Stimulated activated CD4-positive, alpha-beta T cell treated with anti-CD3 and anti-CD28 coated beads, TNF-alpha, amount 100 ng/mL, for 48 hours (primary cell): ENCODE results near the gene CSN1S1.
"Not testable (repeated sequence)": the region's sequence is repeated elsewhere in the genome, so short reads cannot be mapped to it uniquely, and the experiment has no call there.

Experiments used
- DNase-seq, 3 donors: peaks; one replicate each; pipeline ENCODE4 v3.0.0-alpha.2; 2020; ENCODE audit warnings: low read depth in 3 of 3

CSN1S1 gene, protein sequence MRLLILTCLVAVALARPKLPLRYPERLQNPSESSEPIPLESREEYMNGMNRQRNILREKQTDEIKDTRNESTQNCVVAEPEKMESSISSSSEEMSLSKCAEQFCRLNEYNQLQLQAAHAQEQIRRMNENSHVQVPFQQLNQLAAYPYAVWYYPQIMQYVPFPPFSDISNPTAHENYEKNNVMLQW

DNA sequence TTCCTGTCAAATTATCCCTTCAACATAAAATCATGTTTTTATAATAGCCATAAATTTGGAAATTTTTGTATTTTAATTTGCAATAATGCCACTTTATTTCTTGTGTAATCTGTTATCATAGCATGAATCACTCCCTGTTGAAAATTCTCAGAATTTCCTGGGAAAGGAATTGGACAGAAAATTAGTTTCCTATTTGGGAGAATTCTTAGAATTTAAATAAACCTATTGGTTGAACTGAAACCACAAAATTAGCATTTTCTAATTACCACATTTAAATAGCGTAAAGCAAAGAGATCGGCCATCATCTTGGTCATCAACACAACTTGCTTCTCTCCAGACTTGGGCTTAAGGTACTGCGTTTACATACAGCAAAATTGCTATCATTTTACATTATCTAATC is at the start of gene CSN1S1:
CSN1S1 (plus strand) TSS at position 301 of the 400 bp plus-strand sequence. CDS start 1,488 bp downstream, outside the sequence.
- no peak for DNase-seq

DNA sequence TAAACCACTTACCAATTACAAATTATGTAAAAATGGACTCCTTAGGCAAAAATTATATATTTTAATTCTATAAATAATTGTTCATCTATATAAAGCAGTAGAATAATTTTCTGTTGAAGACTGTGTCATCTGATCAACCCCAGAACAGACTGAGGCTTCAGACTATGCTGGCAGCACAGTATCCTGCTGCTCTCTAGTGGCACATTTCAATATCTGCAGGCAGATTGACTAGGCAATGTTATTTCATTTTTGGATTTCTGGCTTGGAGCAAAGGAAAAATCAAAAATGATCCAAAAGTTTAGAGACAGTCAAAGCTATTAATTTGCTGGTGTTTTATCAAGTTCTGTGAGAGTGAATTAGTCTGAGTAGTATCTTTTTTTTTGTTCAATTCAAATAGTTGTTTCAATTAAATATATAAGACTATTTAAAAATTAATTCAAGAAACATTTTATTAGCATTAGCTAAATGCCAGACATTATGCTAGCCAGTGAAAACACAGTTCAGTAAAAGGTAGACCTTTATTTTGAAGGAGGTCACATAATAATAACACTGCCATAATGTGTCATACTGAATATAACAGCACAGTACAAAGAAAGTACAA is 49.6 kb upstream of the CSN1S1 start:
- peak in 2 of 3 donors; percentile 3 to 4 for DNase-seq

DNA sequence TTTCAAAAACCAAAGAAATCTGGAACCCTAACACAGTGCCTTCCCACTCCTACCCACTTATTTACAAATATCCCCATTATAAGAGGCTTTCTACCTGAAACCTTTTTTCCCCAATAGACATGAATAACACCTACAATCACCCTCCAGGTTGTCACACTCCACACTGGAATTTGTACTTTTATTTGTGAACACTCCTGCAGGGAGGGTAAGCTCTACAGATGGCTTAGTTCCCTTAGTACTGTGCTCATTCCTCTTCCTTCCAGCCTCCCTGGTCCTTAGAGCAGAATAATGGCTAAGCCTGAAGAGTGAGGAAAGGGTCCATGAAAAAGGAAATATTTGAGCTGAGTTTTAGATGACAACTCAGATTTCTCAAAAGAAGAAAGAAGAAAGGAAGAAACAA is 48.7 kb upstream of the CSN1S1 start:
- no peak for DNase-seq

DNA sequence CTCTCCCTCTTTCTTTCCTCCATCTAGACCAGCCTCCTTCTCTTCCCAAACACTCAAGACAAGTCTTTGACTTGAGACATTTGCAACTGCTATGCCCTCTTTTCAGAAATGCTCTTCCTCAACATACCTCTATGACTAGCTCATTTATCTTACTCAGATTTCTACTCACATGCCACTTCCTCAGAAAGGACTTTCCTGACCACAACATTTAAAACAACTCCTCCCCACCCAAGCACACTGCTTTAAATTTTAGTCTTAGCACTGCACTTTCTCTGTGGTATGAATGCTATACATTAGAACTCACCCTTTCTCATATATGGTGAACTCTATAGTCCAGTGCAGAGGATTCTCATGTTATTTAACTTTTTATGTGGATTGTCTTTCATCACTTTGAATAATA is 42.5 kb upstream of the CSN1S1 start:
- no peak for DNase-seq

DNA sequence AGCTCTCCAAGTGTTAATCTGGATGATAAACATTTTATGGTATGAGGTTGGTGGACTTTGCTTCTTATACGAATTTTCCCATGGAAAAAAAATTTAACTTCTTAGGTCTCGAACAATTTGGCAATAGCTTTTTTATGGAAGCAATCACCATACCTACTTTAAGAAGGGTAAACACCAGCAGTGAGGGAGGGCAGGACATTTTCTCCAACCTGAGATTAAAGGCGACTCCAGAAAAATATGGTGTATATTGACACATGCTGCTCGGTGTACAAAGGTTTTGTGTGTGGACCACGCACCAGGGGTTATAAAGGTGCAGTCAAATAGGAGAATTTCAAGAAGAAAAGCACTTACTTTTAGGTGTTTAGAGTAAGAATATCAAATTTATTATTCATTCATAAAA is 36.7 kb upstream of the CSN1S1 start:
- DNase-seq: no peak

DNA sequence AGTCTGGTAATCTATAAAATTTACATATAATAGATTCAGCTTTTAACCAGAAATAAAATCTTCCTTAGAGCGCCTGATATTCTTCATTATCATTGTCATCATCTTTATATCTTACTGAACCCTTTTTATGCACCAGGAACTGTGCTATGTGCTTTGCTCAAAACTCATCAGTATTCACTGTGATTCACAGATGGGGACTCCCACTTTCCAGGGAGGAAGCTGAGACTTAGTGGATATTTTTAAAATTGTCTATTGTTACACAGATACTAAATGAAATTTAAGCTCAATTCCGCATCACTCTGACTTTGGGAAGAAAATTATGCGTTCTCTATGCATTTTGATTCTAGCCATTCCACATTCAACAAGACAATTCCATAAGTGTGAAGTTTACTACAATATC is 36.1 kb upstream of the CSN1S1 start:
- no peak for DNase-seq

DNA sequence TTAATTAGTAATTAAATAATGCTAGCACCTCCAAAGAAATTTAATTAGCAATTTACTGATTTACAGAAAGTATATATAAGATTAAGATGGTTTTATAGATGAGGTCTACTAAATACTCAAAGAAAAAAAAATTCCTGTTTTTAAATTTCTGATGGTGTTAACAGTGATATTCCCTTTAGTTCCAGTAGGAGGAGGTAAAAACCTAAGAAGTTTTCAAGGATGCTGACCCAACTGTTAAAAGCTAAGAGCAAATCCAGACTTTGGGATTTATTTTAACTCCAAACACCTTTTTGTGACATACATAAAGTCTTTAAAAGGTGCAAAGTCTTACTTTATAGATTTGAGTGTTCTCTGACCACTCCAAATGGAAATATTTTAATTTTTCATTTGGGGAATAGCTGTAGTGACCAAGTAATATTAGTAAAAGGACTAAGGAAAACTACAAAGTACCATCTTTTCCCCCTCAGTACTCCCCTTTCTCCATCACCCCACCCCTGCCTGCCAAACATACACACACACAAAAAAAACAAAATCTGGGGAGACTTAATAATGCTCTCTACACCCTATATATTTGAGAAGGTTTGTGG is 34.2 kb upstream of the CSN1S1 start:
- no peak for DNase-seq

DNA sequence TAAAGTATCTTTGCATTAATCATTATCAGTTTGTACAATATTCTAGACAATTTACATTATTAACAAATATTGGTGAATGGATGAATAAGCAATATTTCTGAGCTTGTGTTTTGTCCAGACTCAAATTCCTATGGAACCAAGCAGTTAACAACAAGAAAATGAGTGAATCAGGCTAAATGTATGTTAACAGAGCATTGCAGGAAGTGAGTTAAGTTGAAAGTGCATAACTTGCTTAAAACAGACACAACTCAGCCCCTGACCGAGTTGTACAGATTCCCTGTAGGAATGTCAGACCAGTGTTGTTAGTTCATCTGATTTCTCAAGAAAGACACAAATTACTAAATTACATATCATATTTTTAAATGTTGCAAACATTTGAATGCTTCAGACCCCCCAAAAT is 23.7 kb upstream of the CSN1S1 start:
- no peak for DNase-seq

DNA sequence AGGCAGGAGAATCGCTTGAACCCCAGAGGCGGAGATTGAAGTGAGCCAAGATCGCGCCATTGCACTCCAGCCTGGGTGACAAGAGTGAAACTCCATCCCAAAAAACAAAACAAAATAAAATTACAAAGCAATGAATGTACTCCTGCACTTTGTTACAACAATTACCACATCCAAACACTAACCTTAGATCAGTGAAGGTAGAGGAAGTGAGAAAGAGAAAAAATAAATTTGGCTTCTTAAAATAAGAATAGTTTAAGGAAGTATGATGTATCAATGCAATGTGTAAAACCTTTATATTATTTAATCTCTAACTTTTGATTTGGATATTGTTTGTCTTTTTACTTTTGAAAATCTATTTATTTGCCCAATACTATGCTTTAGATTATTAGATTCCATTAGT is 21.7 kb upstream of the CSN1S1 start:
- no peak for DNase-seq

DNA sequence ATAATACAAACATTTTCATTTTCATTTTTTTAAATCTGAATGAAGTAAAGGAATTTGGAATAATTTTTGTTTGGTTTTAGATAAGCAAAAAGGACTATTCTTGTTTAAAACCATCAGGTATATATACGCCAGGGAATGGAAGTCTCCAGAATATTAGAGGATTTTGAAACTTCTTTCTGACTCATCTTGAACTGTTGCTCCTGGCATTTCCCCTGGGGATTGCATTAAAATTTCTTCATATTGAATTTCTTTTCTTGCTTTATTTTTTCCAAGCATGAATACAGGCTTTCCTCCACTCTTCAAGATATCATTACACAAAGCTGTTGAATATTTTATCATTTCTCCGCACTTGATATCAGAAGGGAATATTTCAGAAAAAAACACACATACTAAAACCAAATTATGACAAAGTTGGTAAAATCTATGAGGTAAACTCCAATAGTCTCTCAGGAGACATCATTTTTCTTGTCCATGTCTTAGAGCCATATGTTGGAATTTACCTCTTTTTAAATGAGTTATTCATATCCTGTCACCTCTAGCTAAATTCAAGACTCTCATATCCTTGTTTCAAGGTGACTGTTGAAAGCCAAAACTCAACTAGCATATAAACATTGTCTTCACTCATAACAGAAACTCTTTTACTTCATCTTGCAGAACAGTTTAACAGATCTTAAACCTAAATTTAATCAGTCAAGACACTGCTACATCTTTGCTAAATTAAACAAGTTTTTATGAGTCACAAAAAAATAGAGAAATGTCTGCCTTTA is 20.7 kb upstream of the CSN1S1 start:
- no peak for DNase-seq

DNA sequence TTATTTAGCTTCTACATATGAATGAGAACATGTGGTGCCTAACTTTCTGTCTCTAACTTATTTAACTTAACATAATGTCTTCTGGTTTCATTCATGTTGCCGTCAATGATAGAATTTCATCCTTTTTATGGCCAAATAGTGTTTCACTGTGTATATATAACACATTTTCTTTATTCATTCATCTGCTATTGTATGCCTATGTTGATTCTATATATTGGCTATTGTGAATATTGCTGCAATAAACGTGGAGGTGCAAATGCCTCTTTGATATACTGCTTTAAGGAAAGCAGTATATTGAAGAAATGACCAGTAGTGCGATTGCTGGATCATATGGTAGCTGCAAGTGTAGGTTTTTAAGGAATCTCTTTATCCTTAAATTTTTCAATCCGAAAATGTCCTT is 10.0 kb upstream of the CSN1S1 start:
- DNase-seq: no peak

DNA sequence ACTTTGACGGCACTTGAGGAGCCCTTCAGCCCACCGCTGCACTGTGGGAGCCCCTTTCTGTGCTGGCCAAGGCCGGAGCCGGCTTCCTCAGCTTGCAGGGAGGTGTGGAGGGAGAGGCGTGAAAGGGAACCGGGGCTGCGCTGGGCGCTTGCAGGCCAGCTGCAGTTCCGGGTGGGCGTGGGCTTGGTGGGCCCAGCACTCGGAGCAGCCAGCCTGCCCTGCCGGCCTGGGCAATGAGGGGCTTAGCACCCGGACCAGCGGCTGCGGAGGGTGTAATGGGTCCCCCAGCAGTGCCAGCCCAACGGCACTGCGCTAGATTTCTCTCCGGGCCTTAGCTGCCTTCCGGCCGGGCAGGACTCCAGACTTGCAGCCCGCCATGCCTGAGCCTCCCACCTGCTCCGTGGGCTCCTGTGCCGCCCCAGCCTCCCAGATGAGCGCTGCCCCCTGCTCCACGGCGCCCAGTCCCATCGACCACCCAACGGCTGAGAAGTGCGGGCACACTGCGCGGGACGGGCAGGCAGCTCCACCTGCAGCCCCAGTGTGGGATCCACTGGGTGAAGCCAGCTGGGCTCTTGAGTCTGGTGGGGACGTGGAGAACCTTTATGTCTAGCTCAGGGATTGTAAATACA is 7.0 kb upstream of the CSN1S1 start:
- not testable (repeated sequence) for DNase-seq

DNA sequence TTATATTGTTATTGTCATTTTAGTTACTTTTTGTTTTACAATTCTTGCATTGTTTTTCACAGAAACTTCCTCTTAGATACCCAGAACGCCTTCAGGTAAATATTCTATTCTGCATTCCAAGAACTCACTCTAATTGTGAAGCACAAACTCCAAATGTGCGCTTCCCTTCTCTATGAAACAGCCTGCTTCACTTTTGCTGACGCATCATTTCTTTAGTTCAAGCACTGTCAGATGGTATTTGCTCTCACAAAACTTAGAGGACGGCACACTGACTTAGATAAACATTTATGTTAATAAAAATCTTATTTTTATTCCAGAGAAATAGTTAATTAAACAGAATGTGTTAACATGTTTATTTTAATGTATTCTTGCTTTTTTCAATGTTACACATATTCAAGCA is 3.3 kb downstream of the CSN1S1 start:
- no peak for DNase-seq

DNA sequence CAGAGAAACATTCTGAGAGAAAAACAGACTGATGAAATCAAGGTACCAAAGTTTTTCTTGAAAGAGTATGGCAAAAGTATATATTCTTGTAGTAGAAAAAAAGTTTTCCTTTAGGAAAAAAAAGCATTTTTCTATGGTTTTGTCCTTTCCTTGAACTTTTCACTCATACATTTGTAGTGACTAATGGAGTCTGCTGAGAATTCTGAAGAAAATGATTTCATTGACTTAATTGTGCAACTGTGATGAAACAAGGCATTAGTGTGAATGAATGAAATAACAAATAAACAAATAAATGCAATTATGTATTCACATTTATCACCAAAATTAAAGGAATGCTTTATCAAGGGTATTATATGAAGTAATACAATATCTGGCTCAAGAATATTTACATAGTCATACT is 5.7 kb downstream of the CSN1S1 start:
- no peak for DNase-seq

DNA sequence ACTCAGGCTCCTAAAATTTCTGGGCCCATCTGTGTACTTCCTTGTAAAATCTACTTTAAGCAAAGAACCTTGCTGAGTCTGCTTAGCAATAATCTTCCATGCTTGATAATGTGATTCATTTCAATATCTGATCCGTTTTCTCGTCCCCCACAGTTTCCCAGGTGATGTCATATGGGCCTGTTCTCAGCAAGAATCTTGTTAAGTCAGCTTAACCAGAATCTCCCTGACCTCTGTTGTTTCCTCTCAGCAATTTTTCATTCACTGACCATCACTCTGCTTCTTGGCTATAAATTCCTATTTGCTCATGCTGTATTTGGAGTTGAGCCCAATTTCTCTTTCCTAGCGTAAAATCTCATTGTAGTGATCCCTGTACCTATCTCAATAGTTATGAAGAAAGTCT is 20.7 kb downstream of the CSN1S1 start:
- DNase-seq: no peak

DNA sequence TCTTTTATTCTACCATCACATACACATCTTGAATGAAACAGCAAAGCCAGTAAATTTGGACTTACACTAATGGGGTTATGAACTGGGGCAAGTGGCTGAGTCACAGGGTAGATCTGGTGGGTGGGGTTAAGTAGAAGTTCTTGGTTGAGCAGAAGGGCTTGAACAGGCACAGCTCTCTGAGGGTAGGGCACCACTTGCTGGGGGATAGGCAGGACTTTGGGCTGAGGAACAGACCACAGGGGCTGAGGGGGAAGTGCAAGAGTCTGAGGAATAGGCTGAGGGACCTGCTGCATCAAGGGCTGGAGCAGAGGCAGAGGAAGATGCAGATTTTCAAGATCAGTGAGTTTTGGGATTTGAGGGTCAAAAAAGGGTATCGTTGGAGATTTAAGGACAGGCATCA is 26.3 kb downstream of the CSN1S1 start:
- DNase-seq: no peak

DNA sequence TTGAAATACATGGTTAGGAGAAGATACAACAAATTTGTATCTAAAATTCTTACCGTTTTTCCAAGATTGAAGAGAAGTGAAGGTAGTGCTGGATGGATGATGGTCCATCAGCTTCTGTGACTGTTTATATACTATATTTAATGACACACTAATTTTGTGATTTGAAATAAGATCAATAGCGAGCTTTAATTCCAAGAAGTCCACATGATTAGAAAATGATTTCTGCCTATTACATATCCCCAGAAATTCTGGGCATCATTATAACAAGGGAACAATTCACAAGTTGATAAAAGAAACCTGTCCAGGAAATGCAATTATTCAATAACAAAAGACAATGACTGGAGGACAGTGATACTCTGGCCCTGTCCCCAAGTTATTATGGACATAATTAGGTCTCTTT is 34.8 kb downstream of the CSN1S1 start, which contains the start of gene CSN2:
CSN2 (minus strand) TSS at position 101 of the 400 bp plus-strand sequence. CDS start 4,733 bp downstream, outside the sequence.
- DNase-seq: no peak

DNA sequence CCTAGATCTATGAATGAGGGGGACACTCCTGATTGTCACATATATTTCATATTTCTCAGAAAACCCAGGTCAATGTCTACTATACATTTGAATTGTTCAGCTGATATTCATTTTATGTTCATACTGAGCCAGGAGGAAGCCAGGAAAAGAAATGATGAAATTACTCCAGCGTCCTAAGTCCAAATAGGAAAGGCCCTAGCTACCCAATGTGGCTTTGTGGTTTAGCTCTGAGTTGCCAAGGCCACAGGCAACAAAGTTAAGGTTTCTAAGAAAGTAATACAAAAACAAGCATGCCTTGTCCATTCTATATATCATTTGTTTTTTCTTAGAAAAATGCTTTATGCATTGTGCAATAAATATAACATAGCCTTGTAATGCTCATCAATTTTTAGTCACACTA is 39.2 kb downstream of the CSN1S1 start:
- no peak for DNase-seq

DNA sequence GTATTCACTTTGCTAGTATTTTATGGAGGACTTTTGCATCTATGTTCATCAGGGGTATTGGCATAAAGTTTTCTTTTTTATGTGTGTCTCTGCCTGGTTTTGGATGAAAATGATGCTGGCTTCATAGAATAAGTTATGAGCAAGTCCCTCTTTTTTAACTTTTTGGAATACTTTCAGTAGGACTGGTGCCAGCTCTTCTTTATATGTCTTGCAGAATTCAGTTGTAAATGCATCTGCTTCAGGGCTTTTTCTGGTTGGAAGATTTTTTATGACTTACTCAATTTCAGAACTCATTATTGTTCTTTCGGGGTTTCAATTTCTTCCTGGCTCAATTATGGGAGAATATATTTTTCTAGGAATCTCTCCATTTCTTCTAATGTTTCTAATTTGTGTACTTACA is 43.8 kb downstream of the CSN1S1 start:
- DNase-seq: no peak

DNA sequence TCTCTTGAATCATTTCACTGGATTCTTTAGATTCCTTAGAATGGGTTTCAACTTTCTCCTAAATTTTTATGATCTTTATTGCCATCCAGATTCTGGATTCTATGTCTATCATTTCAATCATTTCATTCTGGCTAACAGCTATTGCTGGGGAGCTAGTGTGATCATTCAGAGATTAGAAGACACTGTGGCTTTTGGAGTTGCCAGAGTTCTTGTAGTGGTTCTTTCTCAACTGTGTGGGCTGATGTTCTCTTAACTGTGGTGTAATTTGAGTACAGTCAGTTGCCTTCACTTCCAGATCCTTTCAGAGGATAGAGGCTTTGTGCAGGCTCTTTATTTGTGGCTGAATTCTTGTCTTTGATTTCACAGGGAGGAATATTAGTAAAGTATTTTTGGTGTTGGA is 46.7 kb downstream of the CSN1S1 start:
- DNase-seq: no peak

DNA sequence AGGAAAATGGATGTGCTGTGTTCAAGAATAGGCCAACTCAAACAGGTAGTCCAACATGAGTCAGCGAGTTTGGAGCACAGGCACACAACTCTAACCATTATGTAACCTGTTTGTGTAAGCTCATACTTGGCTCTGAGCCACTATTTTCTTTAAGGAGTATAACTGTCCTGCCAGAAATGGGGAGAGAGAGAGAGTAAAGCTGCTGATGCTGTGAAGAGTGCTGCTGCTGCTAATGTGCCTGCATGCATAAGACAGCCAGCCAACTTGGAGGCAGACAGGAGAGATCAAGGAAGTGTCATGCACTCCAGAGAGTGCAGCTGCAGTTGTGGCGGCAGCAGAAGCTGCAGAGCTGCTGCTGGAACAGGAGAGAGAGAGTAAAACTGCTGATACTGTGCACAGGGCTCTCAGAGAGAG is 53.2 kb downstream of the CSN1S1 start:
- DNase-seq: no peak

DNA sequence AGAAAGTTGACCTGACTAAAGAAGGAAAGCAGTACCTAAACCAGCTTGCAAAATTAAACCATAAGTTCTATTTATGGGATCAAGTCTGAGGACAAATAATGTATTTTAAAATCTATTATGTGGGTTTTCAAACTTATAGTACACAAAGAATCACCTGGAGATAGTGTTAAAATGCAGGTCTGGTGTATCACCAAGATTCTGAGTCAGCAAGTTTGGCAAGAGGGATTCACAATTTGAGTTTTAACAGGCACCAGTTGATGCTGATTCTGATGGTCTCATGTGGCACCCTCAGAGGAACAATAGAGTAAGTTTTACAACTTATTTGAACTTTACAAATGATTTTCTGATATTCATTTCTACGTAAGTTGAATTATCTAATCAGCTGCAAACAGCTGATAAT is 55.8 kb downstream of the CSN1S1 start:
- DNase-seq: no peak
